ENCODE data around the gene CTNNA3. TPM values are rescaled to one million over a fixed set of nuclear protein-coding genes. Genes with fewer than 3 reads are reported as not detected.

The CTNNA3 gene
- total and polyA plus RNA-seq, 2 donors (not counting 3 experiments of a cell fraction or from before 2014, with no cell fraction given) = not detected

DNA sequence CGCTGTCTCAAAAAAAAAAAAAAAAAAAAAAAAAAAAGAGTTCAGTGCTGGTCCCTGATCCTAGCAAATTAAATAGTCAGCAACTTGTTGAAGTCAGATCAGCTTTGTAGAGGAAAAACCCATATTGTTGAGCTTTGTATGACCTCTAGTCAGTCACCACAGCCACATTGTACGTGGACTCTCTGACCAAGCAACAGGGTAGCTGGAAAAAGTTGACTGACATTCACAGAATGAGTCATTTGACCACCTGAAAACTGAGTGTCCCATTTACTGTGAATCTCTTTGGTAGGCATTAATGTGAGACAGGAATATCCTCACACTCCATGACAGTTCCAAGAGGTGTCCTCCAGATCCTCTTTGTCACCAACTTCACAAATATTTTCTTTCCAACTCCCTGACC is 399.1 kb downstream of the CTNNA3 start:
- Histone ChIP-seq H3K4me3 (replicated peaks in 1 of 3; ENCODE audit: insufficient read depth in 1 of 3, low read depth in 1 of 3, low read length in 3 of 3) (no peak overlapping the region), H3K27ac (ENCODE audit: insufficient read depth, low read depth, low read length) (no peak overlapping the region), H3K36me3 (ENCODE audit: control insufficient read depth in 2 of 2, extremely low read depth in 1 of 2, insufficient read depth in 2 of 2, low read length in 2 of 2) (no peaks in the 10 kb centered on the region), H3K9me1 (replicated peaks; ENCODE audit: control insufficient read depth, extremely low read depth, insufficient read depth, low read length) (no peaks in the 10 kb centered on the region), H3K4me1 (ENCODE audit: control insufficient read depth, extremely low read depth, insufficient read depth, low read length) (no peaks in the 10 kb centered on the region), H3K27me3 (ENCODE audit: control insufficient read depth in 2 of 2, insufficient read depth in 2 of 2, low read length in 2 of 2) (no peaks in the 10 kb centered on the region), H2AFZ (ENCODE audit: low read depth, low read length) (no peak overlapping the region), H3K9ac (replicated peaks; ENCODE audit: extremely low read depth, insufficient read depth, low read length) (no peak overlapping the region), H3K79me2 (ENCODE audit: control insufficient read depth, insufficient read depth, low read length) (no peaks in the 10 kb centered on the region), H3K4me2 (ENCODE audit: insufficient read depth, low read length) (no peak overlapping the region), H4K20me1 (replicated peaks; ENCODE audit: control insufficient read depth, extremely low read depth, insufficient read depth, low read length) (no peaks in the 10 kb centered on the region), H3K9me3 (replicated peaks; ENCODE audit: control insufficient read depth, insufficient read depth, low read length) (no peaks in the 10 kb centered on the region)
- intact Hi-C loops (cut with micrococcal nuclease) (no loop called here), dilution Hi-C loops (cut with MboI; ENCODE audit: extremely low pct_ligation_motif_present, low sequenced_read_pairs) (no loop called here)
- BruUV-seq (replicated peaks) = no TSS peak
- ChIA-PET CTCF (no interaction called here), POLR2A (no interaction called here)
- DNase-seq (ENCODE audit: low read depth, low spot score) (no peak), FAIRE-seq (no peak)
- TF ChIP-seq, protein P1, sequence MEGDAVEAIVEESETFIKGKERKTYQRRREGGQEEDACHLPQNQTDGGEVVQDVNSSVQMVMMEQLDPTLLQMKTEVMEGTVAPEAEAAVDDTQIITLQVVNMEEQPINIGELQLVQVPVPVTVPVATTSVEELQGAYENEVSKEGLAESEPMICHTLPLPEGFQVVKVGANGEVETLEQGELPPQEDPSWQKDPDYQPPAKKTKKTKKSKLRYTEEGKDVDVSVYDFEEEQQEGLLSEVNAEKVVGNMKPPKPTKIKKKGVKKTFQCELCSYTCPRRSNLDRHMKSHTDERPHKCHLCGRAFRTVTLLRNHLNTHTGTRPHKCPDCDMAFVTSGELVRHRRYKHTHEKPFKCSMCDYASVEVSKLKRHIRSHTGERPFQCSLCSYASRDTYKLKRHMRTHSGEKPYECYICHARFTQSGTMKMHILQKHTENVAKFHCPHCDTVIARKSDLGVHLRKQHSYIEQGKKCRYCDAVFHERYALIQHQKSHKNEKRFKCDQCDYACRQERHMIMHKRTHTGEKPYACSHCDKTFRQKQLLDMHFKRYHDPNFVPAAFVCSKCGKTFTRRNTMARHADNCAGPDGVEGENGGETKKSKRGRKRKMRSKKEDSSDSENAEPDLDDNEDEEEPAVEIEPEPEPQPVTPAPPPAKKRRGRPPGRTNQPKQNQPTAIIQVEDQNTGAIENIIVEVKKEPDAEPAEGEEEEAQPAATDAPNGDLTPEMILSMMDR (IDR thresholded peaks at IDR 0.05; ENCODE audit: extremely low read depth in 1 of 2, insufficient read depth in 1 of 2, low read depth in 1 of 2, low read length in 2 of 2) = no peak
- no peak for TF ChIP-seq FOS (IDR thresholded peaks at IDR 0.05; ENCODE audit: borderline replicate concordance, insufficient read depth, low read length)
- no peak for TF ChIP-seq EZH2 (IDR thresholded peaks at IDR 0.05; ENCODE audit: borderline replicate concordance, low read depth, low read length, severe bottlenecking)
- no peak for TF ChIP-seq POLR2A (IDR thresholded peaks at IDR 0.05; ENCODE audit: low read depth, low read length)
- TF ChIP-seq GATA2 (IDR thresholded peaks at IDR 0.05; ENCODE audit: insufficient read depth, insufficient read length, low read depth, low read length) = no peak

DNA sequence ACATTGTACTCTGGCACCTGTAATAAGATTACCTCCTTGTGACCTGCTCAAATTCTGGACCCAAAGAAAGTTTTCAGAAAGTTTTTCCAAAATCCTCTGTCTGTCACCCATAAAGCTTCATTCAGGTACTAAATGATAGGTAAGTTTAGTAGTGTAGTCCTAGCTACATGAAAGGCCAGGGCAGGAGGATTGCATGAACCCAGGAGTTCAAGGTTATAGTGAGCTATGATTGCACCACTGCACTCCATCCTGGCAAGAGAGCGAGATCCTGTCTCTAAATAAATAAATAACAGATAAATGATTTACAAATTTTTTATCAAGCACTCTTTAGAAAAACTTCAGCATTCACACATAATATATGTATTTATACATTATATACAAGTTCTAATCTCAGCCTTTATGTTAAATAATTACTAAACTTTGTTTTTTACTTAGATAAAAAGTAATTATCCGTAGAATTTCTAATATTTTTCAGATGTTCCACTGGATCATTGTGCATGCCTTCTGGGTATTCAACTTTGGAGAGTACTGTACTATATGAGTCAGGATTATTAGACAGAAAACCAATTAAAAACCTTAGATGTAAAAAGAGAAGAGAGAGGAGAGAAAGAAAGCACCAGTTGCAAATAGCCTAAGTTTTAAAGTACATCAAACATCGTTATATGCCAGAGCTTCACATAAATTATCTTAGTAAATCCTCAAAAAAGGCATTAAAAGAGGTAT is 407.1 kb downstream of the CTNNA3 start:
- FAIRE-seq = no peak
- CTCF ChIA-PET = no interaction called here
- dilution Hi-C loops (cut with MboI; ENCODE audit: extremely low pct_ligation_motif_present, low sequenced_read_pairs) = no loop called here

More for the DNA sequence above, 407.1 kb downstream of the CTNNA3 start:
- intact Hi-C loops (cut with micrococcal nuclease) = no loop called here
- no peak for DNase-seq (ENCODE audit: low read depth, low spot score)
- no peak overlapping the region for H3K27ac ChIP-seq (ENCODE audit: insufficient read depth, low read depth, low read length)
- no peaks in the 10 kb centered on the region for H3K9me3 ChIP-seq (replicated peaks; ENCODE audit: control insufficient read depth, insufficient read depth, low read length)
- H3K4me2 ChIP-seq (ENCODE audit: insufficient read depth, low read length) = no peak overlapping the region
- H3K4me3 ChIP-seq (replicated peaks in 1 of 3; ENCODE audit: insufficient read depth in 1 of 3, low read depth in 1 of 3, low read length in 3 of 3) = no peak overlapping the region
- no peak overlapping the region for H2AFZ ChIP-seq (ENCODE audit: low read depth, low read length)
- no peak overlapping the region for H3K9ac ChIP-seq (replicated peaks; ENCODE audit: extremely low read depth, insufficient read depth, low read length)
- H3K27me3 ChIP-seq (ENCODE audit: control insufficient read depth in 2 of 2, insufficient read depth in 2 of 2, low read length in 2 of 2) = peaks cover 0 to 2% of the 10 kb centered on the region in 2 experiments
- TF ChIP-seq POLR2A (IDR thresholded peaks at IDR 0.05; ENCODE audit: low read depth, low read length) (no peak), FOS (IDR thresholded peaks at IDR 0.05; ENCODE audit: borderline replicate concordance, insufficient read depth, low read length) (no peak), GATA2 (IDR thresholded peaks at IDR 0.05; ENCODE audit: insufficient read depth, insufficient read length, low read depth, low read length) (no peak), JUN (IDR thresholded peaks at IDR 0.05; ENCODE audit: borderline replicate concordance, insufficient read depth, insufficient read length, low read depth) (no peak), MYC (IDR thresholded peaks at IDR 0.05; ENCODE audit: low read depth, low read length) (no peak)
- TF ChIP-seq, protein P2, sequence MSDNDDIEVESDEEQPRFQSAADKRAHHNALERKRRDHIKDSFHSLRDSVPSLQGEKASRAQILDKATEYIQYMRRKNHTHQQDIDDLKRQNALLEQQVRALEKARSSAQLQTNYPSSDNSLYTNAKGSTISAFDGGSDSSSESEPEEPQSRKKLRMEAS (IDR thresholded peaks at IDR 0.05; ENCODE audit: insufficient read depth, insufficient read length) = no peak
- TF ChIP-seq, protein P1 (IDR thresholded peaks at IDR 0.05; ENCODE audit: extremely low read depth in 1 of 2, insufficient read depth in 1 of 2, low read depth in 1 of 2, low read length in 2 of 2) = no peak
- no peaks in the 10 kb centered on the region for H3K4me1 ChIP-seq (ENCODE audit: control insufficient read depth, extremely low read depth, insufficient read depth, low read length)
- BruUV-seq (replicated peaks) = no TSS peak
- H4K20me1 ChIP-seq (replicated peaks; ENCODE audit: control insufficient read depth, extremely low read depth, insufficient read depth, low read length) = no peaks in the 10 kb centered on the region
- H3K36me3 ChIP-seq (ENCODE audit: control insufficient read depth in 2 of 2, extremely low read depth in 1 of 2, insufficient read depth in 2 of 2, low read length in 2 of 2) = no peaks in the 10 kb centered on the region
- no peaks in the 10 kb centered on the region for H3K9me1 ChIP-seq (replicated peaks; ENCODE audit: control insufficient read depth, extremely low read depth, insufficient read depth, low read length)
- POLR2A ChIA-PET = no interaction called here
- H3K79me2 ChIP-seq (ENCODE audit: control insufficient read depth, insufficient read depth, low read length) = no peaks in the 10 kb centered on the region
